DMS 273 (cell line): ENCODE results near the gene ECE1.
"Not testable (repeated sequence)": the region's sequence is repeated elsewhere in the genome, so short reads cannot be mapped to it uniquely, and the experiment has no call there.

Experiments
- DNase-seq: peaks from one replicate; lab custom pipeline; 2025; ENCODE audit not compliant: unreplicated experiment; lab: John Stamatoyannopoulos, UW

The ECE1 gene

DNA sequence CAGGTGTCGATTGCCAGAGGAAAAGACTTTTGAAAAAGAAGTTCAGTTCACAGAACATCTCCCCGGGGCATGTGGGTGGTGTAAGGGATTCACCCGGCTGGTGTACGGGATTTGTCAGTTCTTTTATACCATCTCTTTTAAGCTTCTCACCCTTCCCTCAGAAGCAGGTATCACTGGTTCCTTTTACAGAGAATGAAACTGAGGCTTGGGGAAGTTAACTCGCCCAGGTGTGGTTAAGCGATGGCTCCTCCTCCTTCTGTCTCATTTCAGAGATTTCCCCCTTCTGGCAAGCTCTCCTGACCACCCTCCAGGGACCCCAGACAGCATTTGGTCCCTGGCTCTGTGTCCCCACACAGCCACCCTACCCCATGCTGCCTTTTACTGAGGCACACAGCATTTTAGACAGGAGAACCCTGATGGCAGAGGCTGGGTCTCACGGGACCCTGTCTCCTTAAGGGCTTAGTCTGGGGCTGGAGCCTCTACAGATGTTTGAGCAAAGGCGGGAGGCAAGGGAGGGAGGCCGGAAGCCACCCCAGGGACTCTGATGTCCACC lies 2.8 kb upstream of the ECE1 start:
- DNase-seq = no peak

DNA sequence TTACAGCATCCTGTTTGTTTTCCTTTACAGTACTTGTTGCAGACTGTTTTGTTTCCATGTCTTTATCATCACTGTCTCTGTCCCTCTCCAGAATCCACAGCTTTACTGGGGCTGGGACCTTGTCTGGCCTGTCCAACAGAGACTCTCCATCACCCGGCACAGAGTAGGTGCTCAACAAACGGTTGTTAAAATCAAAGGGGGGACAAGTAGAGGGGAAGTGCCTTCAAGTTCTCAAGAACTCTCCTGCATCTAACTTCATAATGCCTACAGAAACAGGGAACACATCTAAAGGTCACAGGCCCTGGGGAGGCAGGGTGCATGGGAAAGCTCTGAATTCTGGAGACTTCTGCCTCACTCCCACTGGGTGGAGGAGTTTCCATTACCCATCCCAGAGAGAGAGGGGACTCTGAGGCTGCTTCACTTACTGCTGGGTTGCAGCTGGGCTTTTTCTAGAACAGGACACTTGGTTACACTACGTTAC lies 2.3 kb upstream of the ECE1 start:
- no peak for DNase-seq

DNA sequence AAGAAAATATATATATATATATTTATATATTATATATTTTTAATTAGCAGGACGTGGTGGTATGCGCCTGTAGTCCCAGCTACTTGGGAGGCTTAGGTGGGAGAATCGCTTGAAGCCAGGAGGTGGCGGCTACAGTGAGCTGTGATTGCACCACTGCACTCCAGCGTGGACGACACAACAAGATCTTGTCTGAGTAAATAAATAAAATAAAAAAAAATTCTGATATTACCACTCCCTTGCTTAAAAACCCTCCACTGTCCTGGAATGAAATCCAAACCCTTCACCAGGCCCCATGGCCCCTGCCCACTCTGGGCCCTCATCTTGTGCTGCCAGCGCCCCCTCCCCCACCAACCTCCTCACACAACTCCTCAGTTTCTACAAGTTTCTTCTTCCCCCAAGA lies 1.7 kb upstream of the ECE1 start:
- no peak for DNase-seq

DNA sequence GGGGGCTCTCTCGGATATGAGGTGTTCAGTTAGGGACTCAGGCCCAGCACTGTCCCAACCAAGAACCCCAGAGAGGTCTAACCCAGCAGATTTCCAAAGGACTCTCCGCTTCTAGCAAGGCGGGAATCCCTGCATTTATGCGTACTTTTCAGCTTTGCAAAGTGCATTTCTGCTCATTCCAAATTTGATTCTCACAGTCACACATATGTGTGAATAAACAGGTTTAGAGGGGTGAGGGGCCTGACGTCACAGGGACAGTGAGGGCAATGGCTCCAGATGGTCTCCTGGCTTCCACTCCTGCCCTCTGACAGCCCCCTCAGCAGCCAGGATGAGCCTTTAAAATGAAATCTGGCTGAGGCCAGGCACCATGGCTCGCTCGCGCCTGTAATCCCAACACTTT lies 921 bp upstream of the ECE1 start:
- DNase-seq = peak; percentile 53

DNA sequence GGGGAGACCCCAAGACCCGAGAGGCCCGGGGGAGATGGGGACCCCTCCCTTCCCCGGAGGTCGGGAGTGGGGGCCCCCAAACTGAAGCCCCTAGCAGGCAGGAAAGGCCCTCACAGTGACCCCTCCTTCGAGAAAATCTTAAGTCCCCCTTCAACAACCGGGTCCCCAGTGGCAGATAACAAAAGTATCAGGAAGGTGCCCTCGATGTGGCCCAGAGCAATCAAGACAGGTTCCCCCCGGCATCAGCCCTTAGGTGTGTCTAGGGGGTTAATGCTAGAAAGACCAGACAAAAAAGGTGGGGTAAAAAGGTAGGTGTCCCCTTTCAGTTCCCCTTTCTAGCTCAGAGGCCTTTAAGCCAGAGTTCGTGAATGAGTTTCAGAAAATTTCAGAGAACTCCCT lies 282 bp upstream of the ECE1 start:
- peak; percentile 32 for DNase-seq

DNA sequence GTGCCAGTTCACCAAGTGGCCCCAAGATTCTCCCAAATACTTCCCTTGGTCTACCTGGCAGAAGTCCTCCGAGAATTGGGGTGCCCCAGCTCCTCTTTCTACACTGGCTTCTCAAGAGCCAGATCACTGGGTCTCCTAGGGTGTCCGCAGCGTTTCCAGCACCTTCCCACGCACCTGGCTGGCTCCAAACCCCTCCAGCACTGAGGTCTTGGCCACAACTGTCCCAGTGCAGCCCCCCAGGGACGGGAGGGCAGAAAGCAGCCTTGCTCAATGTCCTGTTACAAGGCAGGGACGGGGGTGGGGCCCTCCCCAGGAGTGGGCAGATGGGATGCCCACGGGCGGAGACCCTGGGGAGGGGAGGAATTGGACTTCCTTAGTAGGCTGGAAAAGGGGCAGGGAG lies 1.1 kb downstream of the ECE1 start:
- no peak for DNase-seq

DNA sequence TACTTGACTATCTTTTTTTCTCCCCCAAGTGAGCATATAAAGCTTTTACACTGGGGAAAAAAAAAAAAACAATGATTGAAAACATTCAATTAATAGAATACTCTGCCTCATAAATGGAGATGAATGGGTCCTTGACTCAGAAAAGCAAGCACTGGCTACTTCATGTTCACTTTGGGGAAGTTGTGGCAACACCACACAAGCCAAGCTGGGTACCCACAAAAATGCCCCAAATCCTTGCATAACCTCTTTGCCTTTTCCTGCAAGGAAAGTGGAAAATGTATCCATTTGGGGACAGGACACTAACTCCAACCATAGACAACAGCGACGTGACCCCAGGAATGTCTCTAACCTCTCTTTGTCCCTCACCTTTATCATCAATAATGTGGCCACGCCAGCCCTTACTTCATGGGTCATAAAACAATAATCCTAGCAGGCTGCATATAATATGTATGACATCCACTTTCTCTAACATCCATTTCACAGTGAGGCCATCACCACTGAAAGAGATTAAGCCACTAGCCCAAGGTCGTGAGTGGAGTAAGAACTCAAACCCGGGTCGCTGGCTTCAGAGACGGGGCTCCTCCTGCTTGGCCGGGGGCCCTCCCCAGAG lies 2.3 kb downstream of the ECE1 start:
- DNase-seq = no peak

DNA sequence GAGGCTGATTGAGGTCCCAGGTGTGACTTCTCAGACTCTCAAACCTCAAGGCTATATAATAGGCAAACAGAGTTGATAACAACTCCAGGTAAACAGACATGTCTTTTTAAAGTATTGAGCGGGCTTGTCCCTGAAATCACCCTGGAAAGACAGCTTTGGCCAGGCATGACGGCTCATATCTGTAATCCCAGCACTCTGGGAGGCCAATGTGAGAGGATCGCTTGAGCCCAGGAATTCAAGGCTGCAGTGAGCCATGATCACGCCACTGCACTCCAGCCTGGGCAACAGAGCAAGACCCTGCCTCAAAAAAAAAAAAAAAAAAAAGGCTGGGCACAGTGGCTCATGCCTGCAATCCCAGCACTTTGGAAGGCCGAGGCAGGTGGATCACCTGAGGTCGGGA lies 4.9 kb downstream of the ECE1 start:
- not testable (repeated sequence) for DNase-seq

DNA sequence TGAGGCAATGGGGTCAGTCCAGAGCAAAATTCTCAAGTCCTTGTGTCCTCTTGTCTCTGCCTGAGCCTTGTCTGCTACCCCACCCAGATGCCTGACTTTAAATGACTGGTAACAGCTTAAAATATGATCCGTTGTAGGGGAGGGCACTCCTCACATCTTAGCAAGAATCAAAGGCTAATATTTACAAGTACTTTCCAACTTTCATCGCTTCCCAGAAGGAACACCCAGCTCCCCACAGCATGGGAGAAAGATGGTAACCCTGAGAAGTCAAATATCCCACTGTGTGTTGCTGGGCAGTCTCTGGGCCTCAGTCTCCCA lies 5.2 kb downstream of the ECE1 start:
- DNase-seq = no peak

DNA sequence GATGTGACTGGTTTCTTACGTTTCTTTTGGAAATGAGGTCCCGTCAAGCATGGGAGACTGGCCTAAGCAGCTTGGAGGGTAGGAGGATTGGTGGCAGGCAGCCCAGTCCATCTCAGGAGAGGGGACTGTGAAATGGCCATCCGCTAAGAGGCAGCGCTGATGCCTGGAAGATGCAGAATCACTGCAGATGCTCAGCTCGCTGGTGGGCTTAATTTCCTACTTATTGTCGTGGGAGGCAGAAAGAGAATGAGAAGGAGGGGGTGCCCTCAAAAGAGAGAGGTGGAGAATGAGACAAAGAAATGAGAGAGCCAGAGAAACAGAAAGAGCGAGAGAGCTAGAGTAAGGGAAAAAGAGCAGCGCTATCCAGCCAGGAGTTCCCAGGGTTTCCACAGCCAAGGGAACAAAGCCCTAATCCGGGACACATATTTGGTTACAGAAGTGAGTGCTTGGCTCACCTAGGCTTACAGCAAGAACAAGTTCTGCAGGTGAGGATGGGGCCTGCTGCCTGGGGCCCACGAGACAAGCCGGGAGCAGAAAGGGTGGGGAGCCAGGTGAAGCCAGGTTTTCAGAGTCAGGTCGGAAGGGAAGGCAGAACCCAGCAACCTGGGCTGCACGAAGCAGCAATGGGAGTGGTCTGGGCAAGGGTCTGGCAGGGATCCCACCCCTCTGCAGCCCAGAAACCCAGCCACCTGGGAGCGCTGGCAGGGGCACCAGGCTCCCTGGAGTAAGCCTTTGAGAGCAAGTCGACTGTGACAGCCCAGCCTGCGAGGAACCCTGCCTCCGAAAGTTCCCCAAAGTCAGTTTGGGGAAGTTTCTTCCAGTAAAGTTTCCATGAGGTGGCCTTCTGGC lies 5.8 kb downstream of the ECE1 start:
- no peak for DNase-seq

DNA sequence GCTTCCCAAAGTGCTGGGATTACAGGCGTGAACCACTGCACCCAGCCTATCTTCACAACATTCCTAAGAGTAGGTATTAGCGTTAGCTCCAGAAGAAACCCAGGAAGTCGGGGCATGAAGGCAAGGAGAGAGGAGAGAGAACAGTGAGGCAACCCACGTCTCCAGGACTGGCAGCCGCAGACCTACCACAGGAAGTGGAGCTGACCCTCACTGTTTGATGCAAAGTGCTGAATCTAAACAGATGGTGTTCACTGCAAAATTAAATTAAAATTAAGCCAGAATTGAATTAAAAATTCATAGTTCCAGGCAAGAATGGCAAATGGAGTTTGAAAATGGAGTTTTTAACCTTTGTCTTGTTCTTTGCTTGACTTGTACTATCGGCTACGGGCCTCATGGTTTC lies 6.7 kb downstream of the ECE1 start:
- DNase-seq = no peak

DNA sequence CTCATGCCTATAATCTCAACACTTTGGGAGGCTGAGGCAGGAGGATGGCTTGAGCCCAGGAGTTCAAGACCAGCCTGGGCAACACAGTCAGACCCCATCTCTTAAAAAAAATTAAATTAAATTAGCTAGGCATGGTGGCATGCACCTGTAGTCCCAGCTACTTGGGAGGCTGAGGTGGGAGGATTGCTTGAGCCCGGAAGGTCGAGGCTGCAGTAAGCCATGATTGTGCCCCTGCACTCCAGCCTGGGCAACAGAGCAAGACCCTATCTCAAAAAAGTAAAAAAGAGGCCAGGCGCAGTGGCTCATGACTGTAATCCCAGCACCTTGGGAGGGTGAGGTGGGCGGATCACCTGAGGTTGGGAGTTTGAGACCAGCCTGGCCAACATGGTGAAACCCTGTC lies 8.2 kb downstream of the ECE1 start:
- DNase-seq = not testable (repeated sequence)

DNA sequence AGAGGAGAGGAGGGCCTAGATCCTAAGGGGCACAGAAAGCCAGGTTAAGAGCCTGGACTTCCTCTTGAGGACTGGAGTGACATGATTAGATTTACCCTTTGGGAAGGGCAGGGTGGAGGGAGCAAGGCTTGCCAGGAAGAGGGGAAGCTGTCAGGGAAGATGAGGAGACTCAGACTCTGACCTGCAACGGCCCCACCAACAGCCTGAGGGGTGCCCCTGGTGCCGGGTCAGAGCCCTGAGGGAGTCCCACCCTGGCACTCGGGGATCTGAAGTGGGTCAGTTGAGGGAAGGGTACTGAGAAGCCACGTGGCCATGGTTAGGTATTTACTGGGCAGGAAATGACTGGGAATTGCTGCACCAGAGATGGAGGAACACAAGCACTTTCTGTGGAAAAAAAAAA lies 9.8 kb downstream of the ECE1 start:
- DNase-seq = no peak

DNA sequence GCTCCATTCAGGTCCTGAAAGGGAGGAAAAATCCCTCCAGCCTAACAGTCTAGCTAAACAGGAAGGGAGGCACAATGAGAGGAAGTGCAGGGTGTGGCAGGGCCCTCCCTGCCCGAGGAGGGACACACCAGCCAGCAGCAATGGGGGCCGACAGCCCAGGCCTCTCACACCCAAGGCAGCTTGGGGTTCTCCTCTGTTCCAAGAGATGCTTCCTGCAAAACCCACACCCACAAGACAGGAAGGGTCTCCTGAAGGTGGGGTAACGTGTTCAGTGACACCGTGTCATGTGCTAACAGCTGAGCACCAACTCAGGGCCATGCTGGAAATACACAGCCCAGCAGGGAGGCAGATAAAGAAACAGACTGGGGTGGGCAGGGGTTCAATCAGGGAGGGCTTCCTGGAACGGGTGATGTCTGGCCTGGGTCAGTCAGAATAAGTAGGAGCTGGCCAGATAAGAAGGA lies 10.2 kb downstream of the ECE1 start:
- DNase-seq = no peak

DNA sequence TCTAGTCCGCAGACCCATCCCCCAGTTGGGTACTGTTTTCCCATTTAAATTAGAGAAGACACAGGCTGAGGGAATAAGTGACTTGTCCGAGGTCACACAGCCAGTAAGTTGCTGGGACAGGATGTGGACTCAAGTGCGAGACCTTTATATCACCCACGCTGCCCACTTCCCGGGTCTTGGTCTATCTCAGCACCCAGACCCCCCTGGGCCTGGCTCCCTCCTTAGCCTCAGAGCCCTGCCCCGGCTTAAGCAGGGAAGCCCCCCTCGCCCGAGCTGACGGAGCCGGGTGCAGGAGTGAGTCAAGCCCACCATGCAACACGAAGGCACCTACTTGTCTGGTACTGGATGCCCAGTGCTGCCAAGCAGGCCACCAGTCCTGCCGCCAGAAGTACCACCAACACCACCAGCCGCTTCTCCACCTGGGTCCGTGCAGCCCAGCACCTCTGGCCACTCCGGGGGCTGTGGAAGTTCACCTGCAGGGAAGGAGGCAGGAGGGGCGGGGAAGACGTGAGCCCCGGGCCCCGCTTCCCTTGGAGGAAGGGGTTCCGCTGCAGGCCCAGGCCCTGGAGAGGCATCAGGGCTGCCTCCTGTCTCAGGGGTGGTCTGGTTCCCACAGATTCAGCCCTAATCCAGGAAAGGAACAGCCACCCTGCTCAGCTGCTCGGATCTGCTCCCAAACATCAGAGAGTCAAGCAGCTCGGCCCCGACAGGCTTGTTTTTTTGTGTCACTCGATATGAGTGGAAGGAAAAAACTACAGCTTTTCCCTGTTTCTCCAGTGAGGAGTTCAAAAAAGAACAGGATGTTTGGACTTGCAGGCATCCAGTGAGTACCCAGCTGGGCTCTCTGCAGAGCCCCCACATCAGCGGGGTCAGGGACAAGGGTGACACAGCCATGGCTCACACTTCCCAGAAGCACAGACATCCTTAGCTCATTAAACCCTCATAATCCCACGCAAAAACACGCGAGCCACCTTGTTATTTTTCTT lies 11.1 kb downstream of the ECE1 start:
- no peak for DNase-seq

DNA sequence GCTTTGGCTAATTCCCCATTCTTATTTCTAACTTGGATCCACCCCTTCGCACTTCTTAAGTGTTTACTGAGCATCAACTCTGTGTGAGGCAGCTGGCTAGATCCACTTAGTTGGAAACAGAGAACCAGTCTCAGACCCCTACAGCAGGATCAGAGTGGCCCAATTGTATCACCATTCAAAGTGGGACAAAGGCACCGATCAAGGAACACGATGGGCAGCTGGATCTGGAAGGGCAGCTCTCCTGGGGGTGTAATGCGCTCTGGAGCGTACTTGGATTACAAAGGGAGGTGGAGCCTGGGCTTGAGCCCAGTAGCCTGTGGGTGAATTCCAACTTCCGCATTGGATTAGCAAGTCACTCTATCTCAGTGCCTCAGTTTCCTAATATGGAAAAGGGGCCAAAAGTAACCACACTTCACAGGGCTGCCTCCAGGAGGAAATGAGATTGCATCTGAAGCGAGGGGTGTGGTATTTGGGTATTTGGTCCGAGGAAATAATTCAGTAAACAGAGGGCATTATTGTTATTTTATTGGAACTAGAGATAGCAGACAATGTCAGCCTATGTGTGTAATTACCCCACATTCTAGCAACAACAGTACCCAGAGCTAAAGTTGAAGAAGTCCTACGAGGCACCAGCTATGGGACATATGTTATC lies 11.9 kb downstream of the ECE1 start:
- DNase-seq = no peak

DNA sequence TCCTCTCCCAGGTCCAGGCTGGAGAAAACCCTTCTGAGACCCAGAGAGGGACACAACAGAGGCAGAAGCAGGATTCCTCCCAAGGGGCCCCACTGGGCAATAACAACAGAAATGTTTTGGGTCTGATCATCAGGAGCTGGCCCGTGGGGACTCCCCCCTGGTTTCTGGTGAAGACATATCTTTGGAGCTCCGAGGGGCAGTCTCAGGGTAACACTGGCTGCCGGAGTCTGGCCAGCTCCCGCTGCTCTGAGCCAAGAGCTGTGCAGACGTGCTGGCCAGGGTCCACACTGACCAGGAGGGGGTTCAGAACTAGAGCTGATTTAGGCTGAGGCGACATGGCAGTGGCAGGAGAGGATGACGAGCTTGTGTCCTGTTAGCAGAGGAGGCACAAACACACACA lies 13.1 kb downstream of the ECE1 start:
- DNase-seq = no peak

DNA sequence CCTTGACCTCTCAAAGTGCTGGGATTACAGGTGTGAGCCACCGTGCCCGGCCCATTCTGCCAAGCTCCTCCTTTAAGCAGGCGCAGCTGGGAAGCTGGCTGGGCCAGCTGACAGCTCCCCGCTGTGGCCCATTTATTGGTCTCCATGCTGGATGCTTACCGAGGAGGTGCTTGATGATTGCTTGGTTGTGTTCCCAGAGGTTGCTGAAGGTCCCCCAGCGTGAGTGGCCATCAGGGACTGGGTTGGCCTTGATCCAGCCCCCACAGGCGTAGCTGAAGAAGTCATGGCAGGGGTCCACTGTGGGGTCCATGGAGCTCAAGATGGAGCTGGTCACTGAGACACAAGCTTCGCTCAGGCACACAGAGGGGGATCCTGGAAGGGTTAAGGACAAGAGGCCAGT lies 17.7 kb downstream of the ECE1 start:
- DNase-seq = no peak

DNA sequence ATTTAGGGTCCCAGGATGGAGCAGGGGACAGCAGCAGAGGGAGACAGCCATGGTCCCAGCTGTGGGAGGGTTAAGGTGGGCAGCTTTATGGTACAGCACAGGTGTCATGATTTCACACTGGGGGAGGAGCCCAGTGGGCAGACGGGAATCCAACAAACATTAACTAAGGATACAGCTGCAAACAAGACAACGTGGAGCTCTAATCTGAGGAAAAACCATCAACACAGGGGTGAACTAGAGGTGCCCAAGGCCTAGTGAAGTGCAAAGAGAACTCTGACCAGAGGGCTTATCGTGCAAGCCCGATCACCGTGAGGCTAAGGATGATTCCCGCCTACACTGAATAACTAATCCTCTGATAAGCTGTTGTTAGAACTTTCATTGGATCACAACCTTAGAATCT lies 18.7 kb downstream of the ECE1 start:
- no peak for DNase-seq

DNA sequence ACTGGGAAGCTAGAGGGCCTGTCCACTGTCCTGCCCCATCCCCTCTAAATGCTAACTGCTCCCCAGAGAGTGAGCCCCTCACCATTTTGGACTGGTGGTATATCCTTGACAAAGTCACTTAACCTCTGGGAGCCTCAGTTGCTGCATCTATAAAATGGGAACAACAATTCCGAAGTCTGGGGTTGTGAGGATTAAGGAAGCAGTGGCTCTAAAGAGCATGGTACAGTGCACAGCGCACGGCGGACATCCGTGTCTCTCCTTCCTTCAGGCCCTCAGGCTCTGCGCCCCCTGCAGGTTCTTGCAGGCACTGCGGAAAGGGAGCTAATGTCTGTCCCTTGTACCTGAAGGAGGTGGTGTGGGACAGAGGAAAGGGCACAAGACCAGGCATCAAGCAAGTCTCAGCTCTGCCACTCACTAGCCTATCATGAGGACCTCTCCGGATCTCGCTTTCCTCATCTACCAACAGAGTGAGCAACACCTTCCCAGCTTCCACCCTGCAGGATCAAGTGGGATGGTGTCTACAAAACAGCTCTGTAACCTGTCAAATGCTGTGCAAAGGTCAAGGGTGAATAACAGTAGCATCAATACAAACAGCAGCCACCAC lies 20.1 kb downstream of the ECE1 start:
- DNase-seq = peak; percentile 81
